Activated CD8-positive, alpha-beta memory T cell treated with anti-CD3 and anti-CD28 coated beads, Interleukin-2, amount 50 U/mL, for 24 hours (primary cell): ENCODE results near the gene IL1RAPL1.
"Not testable (repeated sequence)": the region's sequence is repeated elsewhere in the genome, so short reads cannot be mapped to it uniquely, and the experiment has no call there.

Experiments
- DNase-seq: peaks from one replicate; pipeline ENCODE4 v3.0.0-alpha.2; 2020; ENCODE audit errors: extremely low read depth

Gene IL1RAPL1

DNA sequence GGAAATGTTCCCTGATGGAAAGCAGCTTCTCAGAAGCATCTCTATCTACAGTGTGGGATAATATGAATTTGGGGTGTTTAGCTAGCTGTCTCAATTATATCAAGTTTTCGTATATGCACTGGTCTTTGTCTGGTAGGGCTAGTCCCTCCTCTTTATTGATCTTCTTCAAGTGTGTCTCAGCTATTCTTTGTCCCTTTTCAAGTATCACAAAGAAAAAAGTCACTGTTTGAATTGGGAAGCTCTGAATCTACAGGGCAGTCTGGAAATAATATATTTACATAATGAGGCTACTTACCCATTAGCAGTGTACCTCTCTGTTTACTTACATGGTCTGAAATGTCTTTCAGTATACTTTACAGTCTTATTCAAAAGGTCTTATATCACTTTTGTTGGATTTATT lies 526.0 kb downstream of the IL1RAPL1 start:
- no peak for DNase-seq

DNA sequence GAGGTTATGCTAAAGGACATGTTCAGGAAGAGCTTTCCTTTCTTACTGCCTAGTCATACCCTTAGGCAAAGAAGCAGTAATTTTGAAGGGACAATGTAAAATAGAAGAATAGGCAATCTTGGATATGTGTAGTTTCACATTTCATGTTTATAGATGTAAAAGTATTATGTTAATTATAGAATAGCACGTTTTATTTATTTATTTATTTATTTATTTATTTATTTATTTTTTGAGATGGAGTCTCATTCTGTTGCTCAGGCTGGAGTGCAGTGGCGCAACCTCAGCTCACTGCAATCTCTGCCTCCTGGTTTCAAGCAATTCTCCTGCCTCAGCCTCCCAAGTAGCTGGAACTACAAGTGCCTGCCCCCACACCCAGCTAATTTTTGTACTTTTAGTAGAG lies 535.6 kb downstream of the IL1RAPL1 start:
- not testable (repeated sequence) for DNase-seq

DNA sequence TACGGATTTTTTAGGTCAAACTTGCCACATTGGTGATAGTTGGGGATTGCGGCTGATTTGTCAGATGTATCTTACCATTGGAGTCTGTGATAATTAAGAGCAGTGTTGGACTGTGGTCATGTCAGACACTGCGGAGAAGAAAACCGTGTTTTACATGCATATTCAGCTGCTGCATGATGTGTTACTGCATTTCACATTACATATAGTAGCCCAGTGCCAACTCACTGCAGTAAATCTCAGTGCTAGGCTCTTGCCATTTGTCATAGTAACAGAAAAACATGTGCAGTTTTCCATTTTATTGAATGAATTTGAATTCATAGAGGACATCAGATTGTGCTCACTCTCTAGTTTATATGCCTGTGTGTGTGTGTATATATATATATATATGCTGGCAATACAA lies 543.7 kb downstream of the IL1RAPL1 start:
- DNase-seq: no peak

DNA sequence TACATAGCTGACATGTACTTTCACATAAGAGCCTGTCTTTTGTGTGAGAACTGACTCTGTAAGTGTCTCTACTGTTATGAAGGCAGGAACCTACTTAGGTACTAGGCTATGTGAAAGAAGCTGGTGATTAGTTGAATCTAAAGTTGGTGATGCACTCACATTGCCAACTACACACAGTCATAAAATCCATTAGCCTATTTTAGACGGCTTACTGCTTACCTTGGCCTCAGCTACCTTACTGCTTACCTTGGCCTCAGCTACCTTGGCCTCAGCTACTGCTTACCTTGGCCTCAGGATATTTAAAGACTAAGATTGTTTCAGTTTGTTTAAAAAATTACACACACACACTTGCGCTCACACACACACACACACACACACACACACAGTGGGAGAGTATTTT lies 549.7 kb downstream of the IL1RAPL1 start:
- no peak for DNase-seq

DNA sequence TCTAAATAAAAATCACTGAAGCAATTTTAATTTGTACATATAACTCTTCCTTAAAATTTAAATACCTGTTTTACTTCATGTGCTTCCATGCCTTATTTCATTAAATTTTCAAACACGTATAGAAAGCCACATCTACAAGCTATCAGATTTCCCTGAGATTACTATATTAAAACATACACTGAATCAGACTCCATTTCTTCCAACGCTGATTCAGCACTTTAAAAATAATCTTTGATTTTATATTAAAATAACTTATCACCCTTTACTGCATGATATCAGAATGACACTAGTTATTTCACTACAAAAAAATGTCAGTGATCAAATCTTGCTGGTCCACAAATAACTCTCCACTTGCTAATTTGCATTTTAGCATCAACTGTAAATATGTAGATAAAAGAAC lies 550.8 kb downstream of the IL1RAPL1 start:
- no peak for DNase-seq

DNA sequence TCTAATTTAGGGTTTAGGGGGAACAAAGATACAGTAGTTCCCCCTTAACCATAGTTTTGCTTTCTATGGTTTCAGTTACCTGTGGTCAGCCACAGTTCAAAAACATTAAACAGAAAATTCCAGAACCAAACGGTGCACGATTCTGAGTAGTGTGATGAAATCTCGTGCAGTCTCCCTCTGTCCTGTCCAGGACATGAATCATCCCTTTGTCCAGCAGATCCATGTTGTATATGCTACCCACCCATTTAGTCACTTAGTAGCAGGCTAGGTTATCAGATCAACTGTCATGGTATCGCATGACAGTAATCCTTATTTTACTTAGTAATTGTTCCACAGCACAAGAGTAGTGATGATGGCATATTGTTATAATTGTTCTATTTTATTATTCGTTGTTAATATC lies 556.1 kb downstream of the IL1RAPL1 start:
- no peak for DNase-seq

DNA sequence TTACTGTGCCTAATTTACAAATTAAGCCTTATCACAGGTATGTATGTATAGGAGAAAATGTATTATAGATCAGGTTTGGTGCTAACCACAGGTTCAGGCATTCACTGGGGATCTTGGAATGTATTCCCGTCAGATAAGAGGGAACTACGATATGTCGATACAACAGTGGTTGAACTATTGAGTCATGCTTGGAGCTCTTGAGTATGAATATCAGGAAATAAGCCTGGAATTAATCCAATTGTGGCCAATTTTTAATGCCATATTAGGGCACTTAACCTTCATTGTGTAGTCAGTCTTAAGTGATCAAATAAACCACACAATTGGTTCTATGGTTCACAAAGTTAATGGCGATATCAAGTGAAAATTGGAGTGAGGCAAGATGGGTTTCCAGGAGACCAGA lies 556.5 kb downstream of the IL1RAPL1 start:
- no peak for DNase-seq

DNA sequence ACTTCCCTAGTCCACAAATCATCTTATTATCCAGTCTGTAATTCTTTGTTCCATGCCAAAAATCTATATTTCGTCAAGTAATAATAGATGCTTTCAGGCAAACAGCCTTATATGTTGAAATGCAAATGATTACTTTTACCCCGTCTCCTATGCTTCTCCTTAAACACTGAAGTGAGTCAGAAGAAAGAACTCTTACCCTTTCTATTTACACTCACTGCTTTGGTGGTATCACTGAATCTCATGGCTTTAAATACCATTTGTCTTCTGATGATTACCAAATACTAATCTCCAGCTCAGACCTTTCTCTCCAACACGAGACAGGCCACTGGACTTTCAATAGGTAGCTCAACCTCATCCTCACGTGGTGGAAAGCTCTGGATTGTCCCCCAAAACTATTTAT lies 558.1 kb downstream of the IL1RAPL1 start:
- no peak for DNase-seq

DNA sequence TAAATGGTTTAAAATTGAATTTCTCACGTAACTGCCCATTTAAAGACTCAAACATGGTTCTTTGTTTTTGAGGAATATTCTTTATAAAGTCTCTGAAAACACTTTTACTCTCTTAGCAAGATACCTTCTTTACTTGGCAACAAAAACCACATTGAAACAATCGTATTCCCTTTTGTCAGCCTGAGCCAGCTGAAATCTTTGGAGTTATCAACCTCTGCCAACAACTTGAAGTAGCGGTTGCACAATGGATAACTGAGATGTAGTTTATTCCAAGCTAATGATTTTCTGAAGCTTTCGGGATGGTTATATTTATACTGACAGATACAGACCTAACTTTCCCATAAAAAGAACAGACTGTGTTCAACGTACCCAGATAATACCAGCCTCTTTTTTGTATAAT lies 561.3 kb downstream of the IL1RAPL1 start:
- DNase-seq: no peak

DNA sequence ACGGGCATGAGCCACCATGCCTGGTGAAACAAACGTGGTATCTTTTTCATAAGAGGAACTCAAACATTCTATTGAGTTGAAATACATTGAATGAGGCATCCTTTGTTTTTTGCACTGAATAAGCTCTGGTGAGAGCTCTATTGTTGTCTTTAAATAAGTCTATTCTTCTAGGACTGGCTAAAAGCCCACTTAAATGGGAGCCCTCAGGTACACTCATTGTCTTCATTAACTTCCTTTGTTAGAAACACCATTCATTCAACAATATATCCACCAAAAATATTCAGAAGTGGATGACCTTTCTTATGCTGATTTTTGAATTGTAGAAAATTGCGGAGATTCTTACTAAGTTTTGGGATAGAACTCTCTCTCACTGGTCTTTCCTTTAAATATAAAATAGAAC lies 568.0 kb downstream of the IL1RAPL1 start:
- DNase-seq: no peak

DNA sequence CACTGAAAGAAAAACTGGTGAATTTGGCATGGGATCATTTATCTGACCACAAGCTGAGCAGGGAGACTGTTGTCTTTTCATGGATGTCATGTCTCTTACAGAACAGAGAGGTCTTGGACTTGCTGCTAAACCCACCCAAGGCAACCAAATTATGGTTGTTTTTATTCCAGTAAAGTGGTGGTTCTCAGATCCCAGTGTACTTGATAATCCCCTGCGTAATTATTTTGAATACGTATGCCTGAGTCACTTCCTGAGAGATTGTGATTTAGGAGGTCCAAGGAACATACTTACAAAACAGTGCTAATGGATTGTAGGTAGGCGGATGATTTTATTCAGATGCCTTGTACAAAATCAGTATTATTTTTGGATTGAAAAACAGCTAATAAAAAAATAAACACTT lies 585.6 kb downstream of the IL1RAPL1 start:
- DNase-seq: no peak

DNA sequence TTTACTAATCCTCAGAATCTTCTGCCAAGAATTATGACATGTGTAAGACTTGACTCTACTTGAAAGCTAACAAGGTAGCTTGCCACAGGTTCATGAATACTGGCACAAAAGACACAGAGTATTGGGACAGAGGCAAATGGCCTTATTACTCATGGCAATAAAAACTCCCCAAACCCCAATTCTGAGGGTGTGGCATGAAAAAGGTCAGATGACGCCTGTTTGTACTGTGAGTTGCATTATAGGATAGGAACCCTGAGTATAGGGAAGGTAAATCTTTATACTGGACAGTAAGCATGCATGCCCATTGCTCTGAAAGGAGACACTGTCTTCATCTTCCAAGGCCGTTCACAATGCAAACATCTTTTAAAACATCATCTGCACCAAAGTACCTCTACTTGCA lies 600.0 kb downstream of the IL1RAPL1 start:
- no peak for DNase-seq

DNA sequence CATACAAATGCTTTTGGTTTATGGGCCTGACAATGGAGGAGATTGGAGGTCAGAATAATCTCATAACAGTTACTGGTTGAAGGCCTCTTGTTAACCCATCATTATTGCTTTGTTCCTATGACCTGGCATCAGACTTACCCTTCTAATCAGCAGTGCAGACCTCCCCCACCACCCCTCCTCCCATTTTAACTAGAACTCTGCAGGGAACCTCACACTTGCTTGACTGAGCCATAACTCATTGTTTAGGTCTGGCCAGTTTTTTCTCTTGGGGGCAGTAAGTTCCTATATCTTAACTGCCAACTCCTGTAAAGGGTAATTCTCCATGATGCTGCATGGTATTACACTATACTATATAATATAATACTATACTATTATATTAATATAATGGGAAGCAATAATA lies 609.3 kb downstream of the IL1RAPL1 start:
- DNase-seq: no peak

DNA sequence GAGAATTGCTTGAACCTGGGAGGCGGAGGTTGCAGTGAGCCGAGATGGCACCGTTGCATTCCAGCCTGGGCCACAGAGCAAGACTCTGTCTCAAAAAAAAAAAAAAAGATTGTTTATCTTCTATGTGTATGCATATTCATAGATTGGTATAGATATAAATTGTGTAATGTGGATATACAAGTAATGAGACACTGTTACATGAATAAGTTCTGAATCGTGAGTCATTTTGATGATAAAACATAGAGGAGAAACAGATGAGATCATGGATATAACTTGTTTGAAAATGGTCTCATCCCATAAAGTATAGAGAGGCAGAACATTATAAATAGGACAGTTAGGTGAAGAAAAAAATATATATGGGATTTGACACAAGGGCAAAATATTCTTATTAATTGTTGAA lies 628.0 kb downstream of the IL1RAPL1 start:
- DNase-seq: no peak

DNA sequence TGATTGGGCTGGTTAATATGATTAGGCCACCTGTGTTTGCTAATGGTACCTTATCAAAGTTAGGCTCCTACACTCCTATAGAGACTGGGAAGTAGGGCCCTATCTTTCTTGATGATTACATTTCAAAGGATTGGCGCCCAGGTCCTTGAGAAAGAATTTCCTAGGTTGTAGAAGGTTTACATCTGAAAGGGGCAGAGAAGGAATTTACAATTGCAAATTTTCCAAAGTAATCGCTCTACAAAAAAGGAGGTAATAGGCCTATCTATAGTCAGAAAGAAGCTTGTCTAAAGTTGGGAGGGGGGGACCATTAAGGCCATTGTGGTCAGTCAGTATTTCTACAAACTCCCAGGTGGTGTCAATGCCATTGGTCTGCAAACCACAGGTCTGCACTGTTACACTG lies 638.4 kb downstream of the IL1RAPL1 start:
- DNase-seq: no peak

DNA sequence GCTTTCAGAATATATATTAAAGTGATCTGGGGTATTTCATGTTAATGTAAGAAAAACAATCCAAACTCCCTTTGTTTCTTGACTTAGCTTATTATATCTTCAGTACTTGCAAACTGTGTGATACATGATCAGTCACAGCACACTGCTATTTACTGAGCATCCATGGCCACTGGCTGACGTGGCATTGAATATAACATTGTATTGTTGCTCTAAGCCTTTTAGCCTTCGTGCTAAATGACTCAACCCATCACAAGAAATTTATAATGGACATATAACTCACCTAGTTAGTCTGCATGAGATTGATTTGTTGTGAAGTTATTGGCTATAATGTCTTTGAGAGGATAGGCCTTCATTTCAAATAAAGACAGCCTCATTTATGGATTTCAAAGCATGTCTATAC lies 642.6 kb downstream of the IL1RAPL1 start:
- no peak for DNase-seq

DNA sequence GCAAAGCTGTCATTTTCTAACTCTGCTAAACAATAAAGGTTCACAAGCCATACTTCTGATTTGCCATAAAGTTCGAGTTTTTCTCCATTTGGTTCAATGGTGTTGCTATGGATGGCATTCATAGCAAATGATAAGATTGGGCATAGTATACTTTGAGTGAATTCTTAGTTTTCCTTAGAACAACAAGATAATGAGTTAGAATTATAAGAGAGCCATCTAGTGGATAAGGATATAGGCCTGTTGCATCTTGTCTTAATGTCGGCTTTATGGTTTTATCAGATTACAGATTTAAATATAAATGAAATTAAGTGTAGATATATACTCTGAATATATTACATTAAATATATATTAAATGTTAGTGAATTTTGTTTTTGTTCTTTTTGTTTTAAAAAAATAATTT lies 644.6 kb downstream of the IL1RAPL1 start:
- no peak for DNase-seq

DNA sequence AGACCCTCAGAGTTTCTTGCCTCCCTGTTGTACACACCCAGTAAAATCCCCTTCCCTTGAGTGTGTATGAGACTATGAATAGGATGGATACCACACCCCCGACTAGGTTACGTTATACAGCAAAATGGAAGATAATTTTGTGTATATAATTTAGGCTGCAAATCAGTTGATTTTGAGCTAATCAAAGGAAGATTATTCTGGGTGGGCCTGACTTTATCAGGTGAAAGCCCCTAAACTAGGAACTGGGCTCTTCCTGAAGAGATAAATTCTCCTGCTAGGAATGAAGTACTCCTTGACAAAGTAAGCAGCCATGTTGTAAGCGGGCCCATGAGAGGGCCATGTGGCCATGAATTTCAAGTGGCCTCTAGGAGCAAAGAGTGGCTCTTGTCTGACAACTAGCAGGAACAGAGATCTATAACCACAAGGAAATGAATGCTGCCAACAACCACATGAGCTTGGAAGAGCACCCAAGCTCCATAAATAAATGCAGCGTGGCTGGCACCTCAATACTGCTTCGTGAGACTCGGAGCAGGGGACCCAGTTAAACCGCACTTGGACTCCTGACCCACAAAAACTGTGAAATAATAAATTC lies 646.4 kb downstream of the IL1RAPL1 start:
- no peak for DNase-seq

DNA sequence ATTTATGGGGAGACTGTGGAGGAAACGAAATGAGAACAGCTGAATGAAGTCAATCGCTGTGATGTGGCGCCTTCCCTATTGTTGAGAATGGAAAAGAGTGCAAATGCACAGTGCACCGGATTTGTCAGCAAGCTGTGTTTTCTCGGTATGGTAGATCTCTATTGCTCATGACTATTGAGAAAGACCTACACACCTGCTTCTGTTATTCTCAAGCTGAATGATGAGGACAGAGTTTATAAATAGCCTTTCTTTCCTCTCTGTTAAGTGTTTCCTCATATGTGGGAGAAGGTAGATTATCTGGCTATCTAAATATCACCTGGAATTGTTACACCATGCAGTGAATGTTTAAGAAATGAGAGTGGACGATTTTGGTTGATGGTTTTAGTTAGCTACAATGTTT lies 650.7 kb downstream of the IL1RAPL1 start:
- no peak for DNase-seq

DNA sequence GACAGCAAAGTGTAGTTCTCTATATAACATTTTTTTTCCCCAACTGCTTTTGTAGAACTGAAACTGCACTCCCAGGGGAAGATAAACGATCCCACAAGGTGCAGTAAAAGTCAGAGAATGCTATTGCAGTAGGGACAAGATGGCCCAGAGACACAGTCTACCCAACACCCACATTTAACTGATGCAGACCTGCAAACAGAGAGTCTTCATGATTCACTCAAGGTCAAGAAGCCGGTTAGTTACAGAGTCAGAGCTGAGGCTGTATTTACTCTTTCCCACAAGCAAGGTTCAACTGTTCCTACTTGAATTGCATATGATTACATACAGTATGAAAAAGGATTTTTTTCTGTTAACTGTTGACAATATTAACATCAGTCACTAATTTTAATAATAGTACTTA lies 654.6 kb downstream of the IL1RAPL1 start:
- DNase-seq: no peak

DNA sequence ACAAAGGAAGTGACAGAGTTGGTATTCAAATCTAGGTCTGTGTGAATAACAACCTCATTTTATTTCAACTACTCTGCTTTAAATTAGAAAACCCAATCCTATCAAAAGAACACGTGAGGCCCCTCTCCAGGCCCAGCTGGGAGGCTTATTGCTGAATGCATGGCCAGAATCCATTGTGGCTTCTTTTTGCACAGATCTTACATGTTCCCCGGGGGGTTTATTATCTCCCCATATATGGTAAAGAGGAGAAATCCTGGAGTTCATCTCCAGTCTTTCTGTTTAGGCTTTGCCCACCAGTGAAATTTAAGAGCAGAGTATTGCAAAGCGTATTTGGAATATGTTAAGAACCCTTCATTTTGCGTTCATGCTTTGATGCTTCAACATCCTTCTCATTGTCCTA lies 655.6 kb downstream of the IL1RAPL1 start:
- no peak for DNase-seq

DNA sequence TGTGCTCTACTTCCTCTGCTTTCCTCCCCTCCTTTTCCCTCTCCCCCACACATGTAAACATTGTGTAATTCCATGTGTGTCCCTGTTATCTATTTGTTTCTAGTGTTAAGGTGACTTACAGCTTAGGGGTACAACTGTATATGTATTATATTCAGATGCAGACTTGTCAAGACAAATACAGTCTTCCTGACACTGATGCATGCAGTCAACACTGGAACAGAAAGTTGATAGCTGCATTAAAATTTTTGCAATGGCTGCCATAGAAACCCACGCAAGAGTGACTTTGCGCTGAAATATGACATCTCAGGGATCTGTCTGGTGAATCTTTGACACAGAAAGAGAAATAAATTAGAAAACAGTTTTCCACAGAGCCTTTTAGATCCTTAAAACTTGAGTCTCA lies 656.7 kb downstream of the IL1RAPL1 start:
- no peak for DNase-seq

DNA sequence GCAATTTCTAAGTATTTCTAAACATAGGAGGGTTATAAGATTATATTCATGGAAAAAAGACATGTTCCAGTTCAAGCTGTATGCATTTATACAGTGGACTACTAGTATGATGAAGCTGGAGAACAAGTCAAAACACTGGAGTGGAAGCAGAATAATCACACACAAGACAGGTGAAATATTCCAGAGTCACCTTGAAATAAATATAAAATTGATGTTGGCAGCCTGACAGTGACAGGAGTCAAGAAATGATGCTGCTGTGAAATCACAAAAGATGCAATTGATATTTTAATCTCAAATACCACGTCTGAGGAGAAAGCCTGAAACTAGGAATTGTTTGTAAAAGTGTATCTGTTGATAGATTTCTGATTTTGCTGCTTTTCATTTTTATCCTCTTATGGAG lies 667.3 kb downstream of the IL1RAPL1 start:
- no peak for DNase-seq

DNA sequence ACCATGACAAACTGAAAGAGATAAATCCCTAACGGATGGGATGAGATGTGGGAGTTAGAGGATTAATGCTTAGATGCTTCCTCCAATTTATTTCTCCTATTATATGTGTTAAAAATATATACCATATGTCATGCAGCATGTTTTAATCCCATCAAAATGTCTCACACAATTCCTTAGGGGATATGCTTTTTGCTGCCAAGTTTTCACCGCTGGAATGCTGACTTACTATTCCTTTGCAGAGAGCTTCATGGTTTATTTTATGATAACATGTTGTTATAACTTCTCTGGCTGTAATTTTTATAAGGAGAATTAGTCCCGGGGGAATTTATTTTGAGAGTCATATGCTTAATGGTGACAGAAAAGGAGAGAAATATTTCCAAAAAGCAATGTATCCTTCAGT lies 670.3 kb downstream of the IL1RAPL1 start:
- DNase-seq: no peak

DNA sequence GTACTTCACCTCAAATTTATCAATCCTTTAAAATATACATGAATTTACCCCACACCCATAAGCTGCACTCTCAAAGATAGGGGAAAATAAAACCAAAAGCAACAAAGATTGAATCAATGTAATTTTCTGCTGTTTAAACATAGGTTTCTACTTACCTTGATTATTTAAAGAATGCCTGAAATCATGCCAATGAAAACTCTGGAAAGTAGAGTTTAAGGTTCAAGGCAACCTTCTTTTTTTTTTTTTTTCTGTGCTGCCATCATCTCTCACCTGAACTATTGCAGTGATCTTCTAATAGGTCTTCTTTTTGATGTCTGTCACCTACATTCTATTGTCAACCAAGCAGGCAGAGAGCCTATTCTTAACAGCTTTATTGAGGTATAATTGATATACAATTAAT lies 682.1 kb downstream of the IL1RAPL1 start:
- no peak for DNase-seq
